Measurements from ENCODE around the gene ERBB2.

Gene ERBB2

DNA sequence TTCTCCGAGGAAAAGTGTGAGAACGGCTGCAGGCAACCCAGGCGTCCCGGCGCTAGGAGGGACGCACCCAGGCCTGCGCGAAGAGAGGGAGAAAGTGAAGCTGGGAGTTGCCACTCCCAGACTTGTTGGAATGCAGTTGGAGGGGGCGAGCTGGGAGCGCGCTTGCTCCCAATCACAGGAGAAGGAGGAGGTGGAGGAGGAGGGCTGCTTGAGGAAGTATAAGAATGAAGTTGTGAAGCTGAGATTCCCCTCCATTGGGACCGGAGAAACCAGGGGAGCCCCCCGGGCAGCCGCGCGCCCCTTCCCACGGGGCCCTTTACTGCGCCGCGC lies at the start of gene ERBB2:
ERBB2 (plus strand) TSS at position 247 of the 330 bp plus-strand sequence. CDS start 175 bp downstream, outside the sequence.
- peak; percentile 79 for DNase-seq (ENCODE audit: low spot score)

DNA sequence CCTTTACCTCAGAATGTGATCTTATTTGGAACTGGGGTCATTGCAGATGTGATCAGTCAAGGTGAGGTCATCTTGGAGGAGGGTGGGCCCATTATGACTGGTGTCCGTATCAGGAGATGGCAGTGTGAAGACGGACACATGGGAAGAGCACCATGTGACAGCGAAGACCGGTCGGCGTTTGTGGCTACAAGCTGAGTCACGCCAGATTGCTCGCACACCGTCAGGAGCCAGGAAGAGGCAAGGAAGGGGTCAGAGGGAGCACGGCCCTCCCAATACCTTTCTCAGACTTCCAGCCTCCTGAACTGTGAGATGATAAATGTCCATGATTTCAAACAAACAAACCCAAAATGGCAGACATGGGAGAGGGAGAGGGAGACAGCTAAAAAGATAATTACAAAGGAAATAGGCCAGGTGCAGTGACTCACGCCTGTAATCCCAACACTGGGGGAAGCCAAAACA lies 49.7 kb upstream of the ERBB2 start:
- DNase-seq (ENCODE audit: low spot score), result no peak

DNA sequence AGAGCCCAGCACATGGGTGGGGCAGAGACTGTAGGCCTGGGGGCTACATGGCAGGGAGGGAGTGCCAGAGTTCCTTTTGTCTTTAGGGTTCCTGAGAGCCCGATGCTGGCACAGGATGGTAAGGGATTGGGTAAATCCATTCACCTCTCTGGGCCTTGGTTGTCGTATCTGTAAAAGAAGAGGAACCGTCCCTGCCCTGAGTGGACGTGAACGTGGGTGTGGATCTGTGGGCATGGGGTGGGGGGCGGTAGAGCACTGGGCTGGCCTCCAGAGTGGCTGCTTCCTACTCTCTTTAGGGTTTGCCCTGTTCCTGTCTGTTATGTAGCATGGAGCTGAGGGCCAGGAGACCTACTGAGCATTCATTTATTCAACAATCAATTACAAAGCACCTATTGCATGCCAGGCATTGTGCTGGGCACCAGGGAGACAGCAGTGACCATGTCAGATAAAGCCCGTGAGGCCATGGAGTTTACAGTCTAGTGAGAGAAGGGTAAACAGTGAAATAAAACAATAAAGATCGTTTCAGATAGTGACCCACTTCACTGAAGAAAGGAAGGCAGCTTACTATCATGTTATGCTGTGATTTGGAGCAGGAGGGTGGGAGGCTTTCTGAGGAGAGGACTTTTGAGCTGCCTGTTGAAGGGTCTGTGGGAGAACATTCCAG lies 47.8 kb upstream of the ERBB2 start:
- DNase-seq (ENCODE audit: low spot score), result no peak

DNA sequence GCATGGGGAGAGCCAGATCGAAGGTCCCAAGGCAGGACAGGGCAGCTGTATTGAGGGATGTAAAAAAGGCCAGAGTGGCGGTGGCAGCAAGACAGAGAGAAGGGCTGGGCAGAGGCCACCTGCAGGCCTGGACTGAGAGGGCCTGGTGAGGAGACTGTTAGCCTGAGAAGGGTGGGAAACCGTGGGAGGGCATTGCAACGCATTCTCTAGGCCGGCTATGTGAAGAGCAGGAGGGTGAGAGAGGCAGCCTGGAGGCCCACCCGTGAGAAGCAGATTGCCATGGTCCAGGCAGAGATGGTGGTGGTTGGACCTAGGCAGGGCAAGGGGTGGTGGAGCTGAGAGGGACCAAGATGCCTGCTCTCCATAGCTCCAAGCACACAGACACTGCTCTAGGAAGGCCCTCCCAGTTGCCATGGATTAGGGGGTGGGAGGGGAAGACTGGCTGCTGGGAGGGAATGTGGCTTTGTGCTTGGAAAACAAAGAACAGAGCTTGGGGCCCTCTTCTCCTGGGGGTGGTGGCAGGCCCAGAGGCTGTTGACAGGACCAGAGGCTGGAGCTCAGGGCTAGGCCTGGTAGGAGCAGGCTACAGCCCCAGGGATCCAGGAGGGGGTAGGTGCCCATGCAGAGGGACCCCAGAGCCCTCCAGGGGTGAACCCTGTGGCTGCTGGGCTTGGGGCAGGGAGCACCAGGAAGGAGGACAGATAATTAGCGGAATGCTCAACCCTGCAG lies 47.1 kb upstream of the ERBB2 start:
- DNase-seq (ENCODE audit: low spot score), result no peak

DNA sequence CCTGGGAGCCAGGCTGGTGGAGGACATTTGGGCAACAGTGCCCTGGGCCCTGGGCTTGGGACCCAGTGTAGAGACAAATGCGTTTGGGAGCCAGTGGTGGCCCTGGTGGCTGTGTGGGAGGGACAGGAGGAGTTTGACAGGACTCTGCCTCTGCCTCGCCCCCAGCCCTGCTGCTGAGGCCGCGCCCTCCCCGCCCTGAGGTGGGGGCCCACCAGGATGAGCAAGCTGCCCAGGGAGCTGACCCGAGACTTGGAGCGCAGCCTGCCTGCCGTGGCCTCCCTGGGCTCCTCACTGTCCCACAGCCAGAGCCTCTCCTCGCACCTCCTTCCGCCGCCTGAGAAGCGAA lies 46.6 kb upstream of the ERBB2 start:
- no peak for DNase-seq (ENCODE audit: low spot score)

DNA sequence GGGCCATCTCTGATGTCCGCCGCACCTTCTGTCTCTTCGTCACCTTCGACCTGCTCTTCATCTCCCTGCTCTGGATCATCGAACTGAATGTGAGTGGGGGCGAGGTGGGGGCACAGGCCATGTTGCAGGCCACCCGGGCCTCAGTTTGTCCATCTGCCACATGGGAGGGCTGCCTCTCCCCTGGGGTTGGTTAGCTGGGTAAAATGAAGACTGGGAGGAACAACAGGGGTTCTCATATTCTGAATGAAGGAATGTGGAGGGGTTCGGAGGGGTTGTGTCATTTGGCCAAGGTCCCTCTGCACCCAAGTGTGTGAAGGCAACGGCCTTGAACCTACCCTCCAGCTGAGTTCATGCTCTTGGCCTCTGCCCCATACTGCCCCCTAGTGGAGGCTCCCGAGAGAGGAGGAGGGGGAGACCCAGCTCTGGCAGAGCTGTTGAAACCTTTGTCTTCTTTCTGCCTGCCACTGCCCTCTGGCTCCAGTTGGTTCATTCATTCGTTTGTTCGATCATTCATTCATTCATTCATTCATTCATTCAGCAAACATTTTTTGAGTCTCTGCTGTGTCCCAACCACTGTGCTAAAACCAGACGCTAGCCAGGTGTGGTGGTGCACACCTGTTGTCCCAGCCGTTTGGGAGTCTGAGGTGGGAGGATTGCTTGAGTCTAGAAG lies 46.1 kb upstream of the ERBB2 start:
- DNase-seq (ENCODE audit: low spot score), result peak; percentile 15

DNA sequence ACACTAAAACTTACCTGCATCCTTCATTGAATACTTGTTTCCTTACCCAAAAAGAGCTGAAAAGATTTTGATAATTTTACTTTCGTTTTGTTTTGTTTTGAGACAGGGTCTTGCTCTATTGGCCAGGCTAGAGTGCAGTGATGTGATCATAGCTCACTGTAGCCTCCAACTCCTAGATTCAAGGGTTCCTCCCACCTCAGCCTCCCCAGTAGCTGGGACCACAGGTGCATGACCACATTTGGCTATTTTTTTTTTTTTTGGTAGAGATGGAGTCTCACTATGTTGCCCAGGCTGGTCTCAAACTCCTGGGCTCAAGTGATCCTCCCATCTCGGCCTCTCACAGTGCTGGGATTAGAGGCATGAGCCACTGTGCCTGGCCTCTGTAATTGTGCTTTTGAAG lies 44.8 kb upstream of the ERBB2 start:
- DNase-seq (ENCODE audit: low spot score), result no peak

DNA sequence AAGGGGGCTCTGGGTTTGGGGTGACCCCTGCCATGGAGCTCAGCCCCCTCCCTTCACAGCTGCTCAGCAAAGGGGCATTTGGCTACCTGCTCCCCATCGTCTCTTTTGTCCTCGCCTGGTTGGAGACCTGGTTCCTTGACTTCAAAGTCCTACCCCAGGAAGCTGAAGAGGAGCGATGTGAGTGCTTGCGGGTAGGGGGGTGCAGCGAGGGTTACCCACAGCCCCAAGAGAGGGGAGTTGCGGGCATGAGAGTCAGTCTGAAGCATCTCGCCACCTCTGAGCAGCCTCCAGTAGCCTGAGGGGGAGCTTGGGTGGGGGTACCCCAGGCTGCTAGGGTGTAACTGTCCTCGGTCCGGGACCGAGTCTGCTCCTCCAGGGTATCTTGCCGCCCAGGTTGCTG lies 41.5 kb upstream of the ERBB2 start:
- no peak for DNase-seq (ENCODE audit: low spot score)

DNA sequence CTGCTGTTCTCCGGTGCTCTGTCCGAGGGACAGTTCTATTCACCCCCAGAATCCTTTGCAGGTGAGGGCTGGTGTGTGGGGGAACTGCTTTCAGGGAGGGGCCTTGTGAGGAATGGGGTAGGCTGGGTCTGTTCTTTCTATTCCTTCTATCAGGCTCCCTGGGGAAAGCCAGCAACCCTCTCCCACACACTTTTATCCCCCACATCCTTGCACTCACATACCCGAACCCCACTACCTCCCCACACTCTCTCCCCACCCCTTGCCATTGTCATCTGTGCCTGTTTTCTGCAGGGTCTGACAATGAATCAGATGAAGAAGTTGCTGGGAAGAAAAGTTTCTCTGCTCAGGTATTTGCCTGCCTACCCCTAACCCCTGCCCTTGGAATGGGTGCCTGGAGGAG lies 41.1 kb upstream of the ERBB2 start:
- no peak for DNase-seq (ENCODE audit: low spot score)

DNA sequence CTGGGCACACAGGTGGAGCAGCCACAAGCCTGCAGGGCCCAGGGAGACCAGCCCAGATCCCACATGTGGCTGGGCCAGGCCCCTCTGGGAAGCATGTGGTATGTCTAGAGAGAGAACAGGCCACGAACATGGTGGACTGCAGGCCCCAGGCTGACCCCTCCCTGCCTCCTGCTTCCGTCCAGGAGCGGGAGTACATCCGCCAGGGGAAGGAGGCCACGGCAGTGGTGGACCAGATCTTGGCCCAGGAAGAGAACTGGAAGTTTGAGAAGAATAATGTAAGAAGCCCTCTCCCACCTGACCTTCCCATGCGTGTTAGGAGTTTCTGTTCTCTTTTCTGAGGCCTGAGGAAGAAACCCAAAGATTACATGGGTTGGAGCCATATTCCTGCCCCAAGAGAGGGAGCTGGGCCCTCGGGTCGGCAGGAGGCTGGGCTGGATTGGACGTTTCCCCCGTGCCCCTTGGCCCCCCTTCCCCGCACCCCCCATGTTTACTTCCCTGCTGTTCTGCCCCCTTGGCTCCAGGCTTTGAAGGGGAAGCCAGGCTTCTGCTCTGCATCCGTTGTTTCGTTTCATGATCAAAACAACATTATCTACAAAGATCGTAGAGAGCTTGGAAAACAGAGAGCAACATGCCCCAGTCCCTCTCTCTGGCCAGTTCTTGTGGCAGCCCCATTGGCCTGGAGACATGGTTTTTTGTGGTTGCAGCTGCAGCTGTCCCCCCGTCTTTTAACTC lies 40.4 kb upstream of the ERBB2 start:
- DNase-seq (ENCODE audit: low spot score), result no peak

DNA sequence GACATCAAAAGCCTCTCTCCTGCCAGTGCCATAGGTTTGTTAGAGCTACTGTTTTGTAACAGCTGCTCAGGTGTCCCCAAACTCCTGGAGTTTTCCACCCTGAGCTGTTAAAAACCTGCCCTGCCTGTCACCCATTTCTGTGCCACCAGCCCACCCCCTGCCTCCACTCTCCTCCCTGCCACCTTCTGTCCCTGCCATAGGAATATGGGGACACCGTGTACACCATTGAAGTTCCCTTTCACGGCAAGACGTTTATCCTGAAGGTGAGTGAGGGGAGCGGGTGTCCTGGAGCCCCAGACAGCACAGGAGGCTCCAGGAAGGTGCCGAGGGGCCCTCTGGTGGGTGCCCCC lies 39.9 kb upstream of the ERBB2 start:
- DNase-seq (ENCODE audit: low spot score), result no peak

DNA sequence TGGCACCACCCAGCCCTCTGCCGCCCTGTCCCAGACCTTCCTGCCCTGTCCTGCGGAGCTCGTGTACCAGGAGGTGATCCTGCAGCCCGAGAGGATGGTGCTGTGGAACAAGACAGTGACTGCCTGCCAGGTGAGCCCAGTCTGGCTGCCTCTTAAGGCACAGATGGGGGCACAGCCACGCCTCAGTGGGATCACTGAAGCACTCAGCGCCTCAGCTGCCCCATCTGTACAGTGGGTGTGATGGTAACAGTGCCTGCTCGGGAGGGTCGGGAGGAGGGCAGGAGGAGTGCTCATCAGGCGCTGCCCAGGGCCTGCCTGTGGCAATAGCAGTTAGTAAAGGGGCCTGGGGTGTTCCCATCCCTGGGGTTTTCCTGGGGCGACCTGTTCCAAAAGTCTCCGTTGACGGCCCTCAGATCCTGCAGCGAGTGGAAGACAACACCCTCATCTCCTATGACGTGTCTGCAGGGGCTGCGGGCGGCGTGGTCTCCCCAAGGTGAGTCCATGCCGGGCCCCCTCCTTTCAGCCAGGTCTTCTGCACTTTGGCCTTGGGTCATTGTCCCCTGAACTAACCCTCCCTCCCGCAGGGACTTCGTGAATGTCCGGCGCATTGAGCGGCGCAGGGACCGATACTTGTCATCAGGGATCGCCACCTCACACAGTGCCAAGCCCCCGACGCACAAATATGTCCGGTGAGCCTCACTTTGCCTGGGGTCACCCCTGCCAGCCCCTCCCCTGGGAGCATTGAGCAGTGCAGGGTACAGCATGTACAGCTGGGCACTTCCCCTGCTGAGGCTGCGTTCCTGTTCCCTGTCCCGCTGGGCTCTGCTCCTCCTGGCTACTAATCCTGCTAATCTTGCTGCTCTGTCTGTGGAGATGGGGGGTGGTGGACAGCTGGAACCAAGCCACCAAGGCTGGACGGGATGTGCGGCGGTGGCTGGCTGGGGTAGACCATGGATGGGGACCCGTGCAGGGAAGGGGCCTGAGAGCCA lies 39.2 kb upstream of the ERBB2 start:
- DNase-seq (ENCODE audit: low spot score), result no peak

DNA sequence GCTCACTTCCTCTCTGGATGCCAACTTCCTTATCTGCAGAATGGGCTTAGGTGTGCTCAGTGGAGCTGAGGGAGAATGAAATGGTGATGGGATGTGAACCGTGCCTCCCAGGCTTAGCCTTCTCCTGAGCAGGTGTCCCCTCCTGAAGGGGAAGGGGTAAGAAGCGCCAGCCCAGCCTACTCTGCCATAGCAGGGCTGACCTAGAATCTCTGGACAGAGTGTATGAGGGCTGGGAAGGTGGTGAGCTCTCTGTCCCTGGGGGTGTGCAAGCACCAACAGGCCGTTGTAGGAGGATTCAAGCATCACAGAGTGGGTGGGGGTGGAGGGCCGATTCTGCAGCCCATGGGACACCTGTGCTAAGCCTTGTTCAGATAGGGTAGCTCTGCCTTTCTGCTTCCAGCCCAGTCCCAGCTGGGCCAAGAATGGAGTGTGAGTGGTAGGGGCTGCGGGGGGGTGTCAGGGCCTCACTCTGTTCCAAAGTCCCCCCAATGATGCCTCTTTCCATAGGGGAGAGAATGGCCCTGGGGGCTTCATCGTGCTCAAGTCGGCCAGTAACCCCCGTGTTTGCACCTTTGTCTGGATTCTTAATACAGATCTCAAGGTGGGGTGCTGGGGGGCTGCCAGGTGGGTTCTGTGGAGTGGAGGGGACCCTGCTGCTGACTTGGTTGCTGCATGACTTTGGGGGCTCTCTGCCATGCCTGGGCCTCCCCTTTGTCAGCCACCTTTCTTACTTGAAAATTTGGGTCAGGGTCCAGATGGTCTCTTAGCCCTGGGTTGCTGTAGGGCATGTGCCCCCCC lies 37.9 kb upstream of the ERBB2 start:
- no peak for DNase-seq (ENCODE audit: low spot score)

DNA sequence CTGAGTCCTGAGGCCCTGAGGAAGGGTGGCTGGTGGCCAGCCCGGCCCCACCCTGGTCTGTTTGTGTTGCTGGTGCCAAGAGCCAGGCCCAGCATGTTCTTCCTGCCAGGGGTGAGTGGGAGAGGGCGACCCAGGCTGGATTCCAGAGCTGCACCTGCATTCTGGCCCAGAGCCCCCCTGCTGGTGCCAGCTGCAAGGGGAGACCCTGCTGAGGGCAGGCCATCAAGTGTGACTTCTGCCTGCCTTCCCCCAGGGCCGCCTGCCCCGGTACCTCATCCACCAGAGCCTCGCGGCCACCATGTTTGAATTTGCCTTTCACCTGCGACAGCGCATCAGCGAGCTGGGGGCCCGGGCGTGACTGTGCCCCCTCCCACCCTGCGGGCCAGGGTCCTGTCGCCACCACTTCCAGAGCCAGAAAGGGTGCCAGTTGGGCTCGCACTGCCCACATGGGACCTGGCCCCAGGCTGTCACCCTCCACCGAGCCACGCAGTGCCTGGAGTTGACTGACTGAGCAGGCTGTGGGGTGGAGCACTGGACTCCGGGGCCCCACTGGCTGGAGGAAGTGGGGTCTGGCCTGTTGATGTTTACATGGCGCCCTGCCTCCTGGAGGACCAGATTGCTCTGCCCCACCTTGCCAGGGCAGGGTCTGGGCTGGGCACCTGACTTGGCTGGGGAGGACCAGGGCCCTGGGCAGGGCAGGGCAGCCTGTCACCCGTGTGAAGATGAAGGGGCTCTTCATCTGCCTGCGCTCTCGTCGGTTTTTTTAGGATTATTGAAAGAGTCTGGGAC lies 37.1 kb upstream of the ERBB2 start:
- no peak for DNase-seq (ENCODE audit: low spot score)

DNA sequence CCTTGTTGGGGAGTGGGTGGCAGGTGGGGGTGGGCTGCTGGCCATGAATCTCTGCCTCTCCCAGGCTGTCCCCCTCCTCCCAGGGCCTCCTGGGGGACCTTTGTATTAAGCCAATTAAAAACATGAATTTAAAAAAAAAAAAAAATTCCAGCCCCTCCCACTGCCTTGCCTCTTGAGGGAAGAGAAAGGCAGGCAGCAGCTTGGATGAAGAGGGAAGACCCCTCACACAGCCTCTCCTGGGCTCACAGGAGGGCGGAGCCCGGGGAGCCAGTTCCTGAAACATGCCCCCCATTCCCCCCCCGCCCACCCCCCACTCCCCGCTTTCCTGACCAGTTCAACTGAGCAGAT lies 36.5 kb upstream of the ERBB2 start:
- DNase-seq (ENCODE audit: low spot score), result no peak

DNA sequence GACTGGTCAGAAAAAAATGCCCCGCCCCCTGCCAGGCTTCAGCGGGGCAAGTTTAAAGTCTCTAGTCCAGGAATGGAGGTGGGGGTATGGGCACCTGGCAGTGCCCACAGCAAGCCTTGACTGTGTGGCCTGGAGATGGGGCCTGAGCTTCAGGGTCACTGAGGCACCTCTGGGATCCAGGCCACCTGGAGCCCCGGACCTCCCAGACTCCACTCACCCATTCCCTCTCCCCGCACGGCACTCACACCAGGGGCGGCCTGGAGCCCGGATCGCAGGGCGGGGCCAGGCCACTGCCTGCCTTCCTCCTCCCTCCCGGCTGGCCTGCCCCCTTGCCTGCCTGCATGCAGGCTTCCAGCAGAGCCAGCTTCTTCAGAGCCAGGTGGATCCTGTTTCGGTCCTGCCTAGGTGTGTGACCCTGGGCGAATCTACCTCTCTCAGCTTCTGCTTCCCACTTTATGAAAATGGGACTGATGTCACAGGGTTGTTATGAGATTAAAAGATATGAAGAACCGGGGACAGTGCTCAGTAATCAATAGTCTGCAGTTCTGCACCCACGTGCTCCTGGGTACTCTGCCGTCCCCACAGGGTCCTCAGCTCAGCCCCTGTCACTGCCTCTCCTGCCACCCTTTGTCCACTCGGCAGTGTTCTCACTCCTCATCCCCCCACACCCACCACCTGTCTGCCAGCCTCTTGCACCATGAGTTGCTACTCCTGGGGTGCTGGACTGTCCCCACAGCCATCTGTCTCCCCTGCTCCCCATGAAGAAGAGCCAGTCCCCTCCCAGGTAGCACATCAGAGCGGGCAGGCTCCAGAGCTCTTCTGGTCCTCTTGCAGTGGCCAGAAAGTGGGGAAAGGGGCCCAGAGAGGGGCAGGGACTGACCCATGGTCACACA lies 35.9 kb upstream of the ERBB2 start:
- DNase-seq (ENCODE audit: low spot score), result no peak

DNA sequence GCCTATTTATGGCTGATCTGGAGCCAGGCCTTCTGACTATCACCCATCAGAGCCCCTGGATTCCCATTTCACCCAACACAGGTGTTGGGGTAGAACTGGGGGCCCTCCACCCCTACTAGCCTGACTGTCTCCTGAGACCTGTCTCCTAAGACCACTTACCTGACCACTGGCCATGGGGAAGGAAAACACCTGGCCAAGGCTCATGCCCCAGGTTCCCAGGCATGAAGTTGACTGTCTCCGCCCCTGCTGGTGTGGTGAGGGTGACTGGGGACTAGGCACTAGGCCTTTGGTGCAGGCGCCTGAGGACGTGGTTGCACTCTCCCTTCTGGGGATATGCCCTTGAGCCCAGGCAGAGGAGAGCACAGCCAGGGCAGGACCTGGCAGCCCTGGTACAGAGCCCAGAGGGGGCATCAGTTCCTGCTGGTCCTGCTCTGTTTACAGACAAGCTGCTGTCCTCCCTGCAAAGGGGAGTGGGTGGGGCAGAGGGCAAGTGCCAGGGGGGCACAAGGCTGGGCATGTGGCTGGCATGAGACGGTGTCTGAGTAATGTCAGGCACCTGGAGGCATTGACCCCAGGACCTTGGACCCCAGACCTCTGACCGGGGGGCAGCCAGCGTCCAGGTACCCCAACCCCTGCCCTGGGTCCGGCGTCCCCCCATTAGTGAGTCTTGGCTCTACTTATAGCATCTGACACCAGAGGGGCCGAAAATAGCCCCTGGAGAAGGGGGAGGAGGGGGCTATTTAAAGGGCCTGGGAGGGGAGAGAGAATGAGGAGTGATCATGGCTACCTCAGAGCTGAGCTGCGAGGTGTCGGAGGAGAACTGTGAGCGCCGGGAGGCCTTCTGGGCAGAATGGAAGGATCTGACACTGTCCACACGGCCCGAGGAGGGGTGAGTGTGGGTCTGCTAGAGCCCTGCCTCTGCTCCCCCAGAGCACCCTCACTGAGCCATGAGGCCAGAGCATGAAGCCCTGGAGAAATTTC lies 35.0 kb upstream of the ERBB2 start, which contains the start of gene TCAP:
TCAP (plus strand) TSS at position 769 of the 981 bp plus-strand sequence; CDS start at position 780, 11 bp downstream.
- no peak for DNase-seq (ENCODE audit: low spot score)
